ENCODE data around the gene CD3E. TPM values are rescaled to one million over a fixed set of nuclear protein-coding genes. Genes with fewer than 3 reads are reported as not detected.

The CD3E gene
- total and polyA plus RNA-seq, 2 donors (not counting 3 experiments of a cell fraction or from before 2014, with no cell fraction given) = not detected

DNA sequence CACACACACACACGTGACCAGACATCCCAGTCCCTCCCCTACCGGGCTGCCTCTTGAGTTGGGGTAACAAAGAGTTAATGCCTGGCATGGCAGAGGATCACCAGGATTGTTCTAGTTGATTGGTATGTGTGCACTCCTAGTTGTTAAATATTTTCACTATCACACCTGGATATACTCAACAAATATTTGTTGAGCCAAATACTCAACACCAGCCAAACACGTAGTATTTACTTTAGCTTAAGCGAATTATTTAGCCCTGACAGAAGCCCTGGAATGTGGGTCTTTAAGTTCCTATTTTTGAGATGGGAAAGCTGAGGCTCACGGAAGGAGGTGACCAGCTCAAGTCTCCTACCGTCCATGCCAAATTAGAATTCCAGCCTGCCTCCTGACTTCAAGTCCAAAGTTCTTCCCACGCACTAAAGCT, 10.5 kb downstream of the CD3E start:
- ChIA-PET POLR2A (no interaction called here), CTCF (interaction anchor here (0.9 kb wide), 1 partner anchor 116 kb away, joined by 3 read pairs; no protein-coding TSS in a partner anchor)
- H4K20me1 ChIP-seq (replicated peaks; ENCODE audit: control insufficient read depth, extremely low read depth, insufficient read depth, low read length) = peaks cover 2% of the 10 kb centered on the region
- DNase-seq (ENCODE audit: low read depth, low spot score) = no peak
- no peak overlapping the region for H3K4me3 ChIP-seq (replicated peaks in 1 of 3; ENCODE audit: insufficient read depth in 1 of 3, low read depth in 1 of 3, low read length in 3 of 3)
- TF ChIP-seq GATA2 (IDR thresholded peaks at IDR 0.05; ENCODE audit: insufficient read depth, insufficient read length, low read depth, low read length) = no peak
- no peak for TF ChIP-seq POLR2A (IDR thresholded peaks at IDR 0.05; ENCODE audit: low read depth, low read length)
- TF ChIP-seq, protein P1, sequence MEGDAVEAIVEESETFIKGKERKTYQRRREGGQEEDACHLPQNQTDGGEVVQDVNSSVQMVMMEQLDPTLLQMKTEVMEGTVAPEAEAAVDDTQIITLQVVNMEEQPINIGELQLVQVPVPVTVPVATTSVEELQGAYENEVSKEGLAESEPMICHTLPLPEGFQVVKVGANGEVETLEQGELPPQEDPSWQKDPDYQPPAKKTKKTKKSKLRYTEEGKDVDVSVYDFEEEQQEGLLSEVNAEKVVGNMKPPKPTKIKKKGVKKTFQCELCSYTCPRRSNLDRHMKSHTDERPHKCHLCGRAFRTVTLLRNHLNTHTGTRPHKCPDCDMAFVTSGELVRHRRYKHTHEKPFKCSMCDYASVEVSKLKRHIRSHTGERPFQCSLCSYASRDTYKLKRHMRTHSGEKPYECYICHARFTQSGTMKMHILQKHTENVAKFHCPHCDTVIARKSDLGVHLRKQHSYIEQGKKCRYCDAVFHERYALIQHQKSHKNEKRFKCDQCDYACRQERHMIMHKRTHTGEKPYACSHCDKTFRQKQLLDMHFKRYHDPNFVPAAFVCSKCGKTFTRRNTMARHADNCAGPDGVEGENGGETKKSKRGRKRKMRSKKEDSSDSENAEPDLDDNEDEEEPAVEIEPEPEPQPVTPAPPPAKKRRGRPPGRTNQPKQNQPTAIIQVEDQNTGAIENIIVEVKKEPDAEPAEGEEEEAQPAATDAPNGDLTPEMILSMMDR (IDR thresholded peaks at IDR 0.05; ENCODE audit: extremely low read depth in 1 of 2, insufficient read depth in 1 of 2, low read depth in 1 of 2, low read length in 2 of 2) = no peak
- TF ChIP-seq JUN (IDR thresholded peaks at IDR 0.05; ENCODE audit: borderline replicate concordance, insufficient read depth, insufficient read length, low read depth) = no peak
- no peak for TF ChIP-seq FOS (IDR thresholded peaks at IDR 0.05; ENCODE audit: borderline replicate concordance, insufficient read depth, low read length)
- no peak for TF ChIP-seq EZH2 (IDR thresholded peaks at IDR 0.05; ENCODE audit: borderline replicate concordance, low read depth, low read length, severe bottlenecking)
- TF ChIP-seq, protein P2, sequence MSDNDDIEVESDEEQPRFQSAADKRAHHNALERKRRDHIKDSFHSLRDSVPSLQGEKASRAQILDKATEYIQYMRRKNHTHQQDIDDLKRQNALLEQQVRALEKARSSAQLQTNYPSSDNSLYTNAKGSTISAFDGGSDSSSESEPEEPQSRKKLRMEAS (IDR thresholded peaks at IDR 0.05; ENCODE audit: insufficient read depth, insufficient read length) = no peak
- TF ChIP-seq MYC (IDR thresholded peaks at IDR 0.05; ENCODE audit: low read depth, low read length) = no peak
- TF ChIP-seq POLR2AphosphoS5 (IDR thresholded peaks at IDR 0.05; ENCODE audit: insufficient read depth, low read depth, low read length) = no peak
- no peaks in the 10 kb centered on the region for H3K4me1 ChIP-seq (ENCODE audit: control insufficient read depth, extremely low read depth, insufficient read depth, low read length)
- no peak overlapping the region for H3K27ac ChIP-seq (ENCODE audit: insufficient read depth, low read depth, low read length)
- dilution Hi-C loops (cut with MboI; ENCODE audit: extremely low pct_ligation_motif_present, low sequenced_read_pairs) = no loop called here
- no peak overlapping the region for H3K4me2 ChIP-seq (ENCODE audit: insufficient read depth, low read length)
- intact Hi-C loops (cut with micrococcal nuclease) = no loop called here
- no peaks in the 10 kb centered on the region for H3K79me2 ChIP-seq (ENCODE audit: control insufficient read depth, insufficient read depth, low read length)
- no peak for FAIRE-seq
- peaks cover 7 to 18% of the 10 kb centered on the region in 2 experiments for H3K27me3 ChIP-seq (ENCODE audit: control insufficient read depth in 2 of 2, insufficient read depth in 2 of 2, low read length in 2 of 2)
- no peaks in the 10 kb centered on the region for H3K9me3 ChIP-seq (replicated peaks; ENCODE audit: control insufficient read depth, insufficient read depth, low read length)
- H3K9ac ChIP-seq (replicated peaks; ENCODE audit: extremely low read depth, insufficient read depth, low read length) = no peak overlapping the region
- no TSS peak for BruUV-seq (replicated peaks)
- H2AFZ ChIP-seq (ENCODE audit: low read depth, low read length) = no peak overlapping the region
- no peaks in the 10 kb centered on the region for H3K9me1 ChIP-seq (replicated peaks; ENCODE audit: control insufficient read depth, extremely low read depth, insufficient read depth, low read length)
- H3K36me3 ChIP-seq (ENCODE audit: control insufficient read depth in 2 of 2, extremely low read depth in 1 of 2, insufficient read depth in 2 of 2, low read length in 2 of 2) = no peaks in the 10 kb centered on the region
